ENCODE data around the gene TBXAS1.
"Not testable (repeated sequence)": the region's sequence is repeated elsewhere in the genome, so short reads cannot be mapped to it uniquely, and the experiment has no call there.

TBXAS1 gene

DNA sequence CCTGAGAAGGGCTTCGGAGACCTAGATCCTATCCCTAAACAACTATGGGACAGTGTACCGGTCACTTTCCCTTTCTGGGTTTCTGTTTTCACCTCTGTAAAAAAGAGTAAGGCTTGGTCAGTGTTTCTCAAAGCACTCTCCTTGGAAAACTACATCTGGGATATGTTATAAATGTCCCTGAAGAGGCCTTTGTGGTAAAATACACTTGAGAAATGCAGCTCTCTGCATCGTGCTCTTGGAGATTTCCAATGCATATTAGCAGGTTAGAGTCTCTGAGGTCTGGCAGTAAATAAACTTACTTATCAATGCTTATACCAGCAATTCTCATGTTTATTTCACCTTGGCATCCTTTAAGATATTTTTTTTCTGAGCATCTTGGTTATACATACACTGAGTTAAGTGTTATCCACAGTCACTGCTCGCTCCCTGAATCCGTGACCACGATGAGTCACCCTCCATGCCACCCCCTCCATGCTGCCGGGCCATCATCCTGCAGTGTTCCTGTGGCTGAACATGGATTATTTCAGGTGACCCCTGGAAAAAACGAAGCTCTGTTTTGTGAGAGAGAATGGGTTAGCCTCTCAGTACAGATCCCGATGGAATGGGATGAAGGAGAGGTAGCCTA, 3.3 kb upstream of the TBXAS1 start:
- DNase-seq (ENCODE audit: low read depth in 2 of 2) = no peak

DNA sequence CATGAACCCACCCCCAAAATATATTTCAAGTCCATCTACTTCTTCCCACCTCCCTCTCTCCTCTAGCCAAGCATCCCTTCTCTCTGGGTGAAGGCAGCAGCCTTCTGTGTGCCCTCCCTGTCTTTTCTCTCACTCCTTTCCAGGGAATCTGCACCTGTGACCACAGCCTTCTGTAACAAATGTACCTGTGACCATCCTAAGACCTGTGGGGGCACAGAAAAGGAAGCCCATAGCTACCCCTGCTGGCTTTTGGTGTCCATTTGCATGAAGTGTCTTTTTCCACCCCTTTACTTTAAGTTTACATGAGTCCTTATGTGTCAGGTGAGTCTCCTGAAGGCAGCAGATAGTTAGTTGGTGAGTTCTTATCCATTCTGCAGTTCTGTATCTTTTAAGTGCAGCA, 2.0 kb upstream of the TBXAS1 start:
- DNase-seq (ENCODE audit: low read depth in 2 of 2) = no peak

DNA sequence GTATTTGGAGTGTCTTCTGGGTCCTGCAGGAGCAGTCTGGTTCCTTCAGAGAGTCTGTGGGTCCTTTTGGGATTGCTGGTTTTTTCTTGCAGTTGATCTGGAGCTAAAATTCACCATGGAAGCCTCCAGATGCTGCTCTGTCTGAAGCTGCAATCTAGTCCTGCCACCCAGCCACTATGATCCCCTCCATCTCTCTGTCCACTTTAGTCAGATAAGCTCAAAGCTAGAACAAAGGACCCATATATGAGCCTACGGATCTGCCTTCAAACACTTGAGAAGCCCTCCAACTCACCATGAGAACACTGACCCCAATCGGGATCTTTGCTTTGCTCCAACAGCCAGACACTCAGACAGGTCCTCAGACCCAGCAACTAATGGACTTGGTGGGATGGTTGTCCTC, 618 bp upstream of the TBXAS1 start:
- no peak for DNase-seq (ENCODE audit: low read depth in 2 of 2)

DNA sequence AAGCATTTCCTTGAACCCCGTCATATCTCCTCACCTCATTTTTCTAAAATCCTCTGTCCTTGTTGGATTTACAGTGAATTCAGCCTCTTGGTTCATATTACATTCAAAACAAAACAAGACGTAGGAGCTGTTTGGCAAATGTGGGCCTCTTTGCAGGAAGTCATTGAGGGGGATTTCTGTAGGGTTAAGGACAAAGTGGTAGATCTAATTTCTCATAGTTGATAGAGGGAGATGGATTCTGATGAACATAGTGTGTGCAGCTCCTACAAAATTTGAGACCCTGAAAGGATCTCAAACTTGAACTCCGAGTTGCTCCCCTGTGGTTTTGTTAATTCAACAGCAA, 682 bp downstream of the TBXAS1 start:
- no peak for DNase-seq (ENCODE audit: low read depth in 2 of 2)

DNA sequence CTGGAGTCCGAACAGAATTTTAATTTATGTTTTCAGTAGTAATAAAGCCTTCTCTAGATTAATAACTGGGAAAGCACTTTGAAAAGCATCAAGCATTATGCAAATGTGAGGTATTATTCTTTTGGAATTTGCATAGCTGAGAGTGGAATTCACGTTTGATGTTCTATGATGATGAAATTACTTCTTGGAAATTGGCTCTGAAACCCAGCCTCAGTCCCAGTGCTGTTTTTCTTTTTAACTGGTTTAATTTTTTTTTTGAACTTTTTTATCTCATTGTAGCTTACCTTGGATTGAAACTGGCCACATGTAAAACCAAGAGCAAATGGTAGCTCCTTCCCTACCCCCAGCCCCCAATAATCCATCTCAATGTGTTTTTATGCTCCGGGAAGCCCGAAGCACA, 1.2 kb downstream of the TBXAS1 start:
- DNase-seq (ENCODE audit: low read depth in 2 of 2) = no peak

DNA sequence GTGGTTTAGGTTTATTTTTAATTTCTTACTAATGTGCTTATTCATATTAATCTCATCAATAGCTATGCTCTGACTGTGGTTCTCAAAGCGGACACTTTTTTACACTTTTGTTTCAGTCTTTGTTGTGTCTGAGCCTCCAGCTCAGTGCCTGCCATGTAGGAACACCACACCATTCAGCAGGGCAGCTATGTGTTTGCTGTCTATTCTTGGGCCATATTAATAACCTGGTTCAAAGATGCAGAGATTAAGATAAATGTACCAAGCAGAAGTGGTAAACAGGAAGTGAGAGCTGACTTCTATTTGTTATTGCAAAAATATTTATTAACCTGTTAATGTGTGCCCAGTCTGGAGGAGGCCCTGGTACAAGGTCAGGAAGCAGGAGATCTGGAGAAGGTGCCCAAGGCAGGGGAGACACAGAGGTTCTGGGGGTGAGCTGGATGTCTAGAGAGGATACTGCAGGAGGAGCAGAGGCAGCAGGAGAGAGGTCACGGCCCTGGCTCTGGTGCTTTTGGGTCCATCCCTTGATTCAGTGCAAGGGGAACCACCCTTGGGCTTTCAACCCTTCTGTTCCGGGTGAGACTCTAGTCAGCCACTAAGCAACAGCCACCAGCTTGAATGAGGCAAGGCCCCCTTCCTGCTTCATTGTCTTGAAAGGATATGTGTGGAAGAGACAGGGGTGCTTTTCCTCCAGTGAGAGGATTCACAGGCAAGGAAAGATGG, 1.9 kb downstream of the TBXAS1 start:
- no peak for DNase-seq (ENCODE audit: low read depth in 2 of 2)

DNA sequence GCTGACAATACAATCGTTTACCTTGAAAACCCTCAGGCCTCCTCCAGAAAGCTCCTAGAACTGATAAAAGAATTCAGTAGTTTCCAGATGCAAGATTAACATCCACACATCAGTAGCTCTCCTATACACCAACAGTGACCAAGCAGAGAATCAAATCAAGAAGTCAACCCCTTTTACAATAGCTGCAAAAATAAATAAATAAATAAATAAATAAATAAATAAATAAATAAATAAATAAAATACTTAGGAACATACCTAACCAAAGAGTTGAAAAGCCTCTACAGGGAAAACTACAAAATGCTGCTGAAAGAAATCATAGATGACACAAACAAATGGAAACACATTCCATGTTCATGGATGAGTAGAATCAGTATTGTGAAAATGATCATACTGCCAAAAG, 6.8 kb downstream of the TBXAS1 start:
- DNase-seq (ENCODE audit: low read depth in 2 of 2) = not testable (repeated sequence)

DNA sequence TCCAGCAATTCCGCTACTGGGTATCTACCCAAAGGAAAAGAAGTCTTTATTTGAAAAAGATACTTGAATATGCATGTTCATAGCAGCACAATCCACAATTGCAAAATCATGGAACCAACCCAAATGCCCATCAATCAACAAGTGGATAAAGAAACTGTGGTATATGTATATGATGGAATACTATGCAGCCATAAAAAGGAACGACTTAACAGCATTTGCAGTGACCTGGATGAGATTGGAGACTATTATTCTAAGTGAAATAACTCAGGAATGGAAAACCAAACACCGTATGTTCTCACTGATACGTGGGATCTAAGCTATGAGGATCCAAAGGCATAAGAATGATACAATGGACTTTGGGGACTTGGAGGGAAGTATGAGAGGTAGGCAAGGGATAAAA, 8.2 kb downstream of the TBXAS1 start:
- DNase-seq (ENCODE audit: low read depth in 2 of 2) = not testable (repeated sequence)

DNA sequence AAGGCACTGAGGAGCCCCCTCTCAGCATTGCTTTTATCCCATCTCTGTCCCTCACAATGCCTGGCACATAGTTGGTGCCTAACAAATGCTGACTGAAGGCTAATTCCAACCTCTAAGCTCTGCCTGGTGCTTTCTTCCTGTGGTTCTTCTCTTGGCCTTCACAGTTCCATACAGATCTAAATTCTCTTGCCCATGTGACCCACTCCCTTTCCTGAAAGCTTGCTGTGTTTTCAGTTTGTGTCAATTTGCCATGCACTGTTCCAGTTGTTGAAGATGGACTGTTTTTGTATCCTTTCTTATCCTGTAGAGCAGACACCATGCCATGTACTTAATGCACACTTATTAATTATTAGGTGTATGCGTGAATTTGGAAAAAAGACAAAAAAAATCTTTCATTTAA, 9.2 kb downstream of the TBXAS1 start:
- no peak for DNase-seq (ENCODE audit: low read depth in 2 of 2)

DNA sequence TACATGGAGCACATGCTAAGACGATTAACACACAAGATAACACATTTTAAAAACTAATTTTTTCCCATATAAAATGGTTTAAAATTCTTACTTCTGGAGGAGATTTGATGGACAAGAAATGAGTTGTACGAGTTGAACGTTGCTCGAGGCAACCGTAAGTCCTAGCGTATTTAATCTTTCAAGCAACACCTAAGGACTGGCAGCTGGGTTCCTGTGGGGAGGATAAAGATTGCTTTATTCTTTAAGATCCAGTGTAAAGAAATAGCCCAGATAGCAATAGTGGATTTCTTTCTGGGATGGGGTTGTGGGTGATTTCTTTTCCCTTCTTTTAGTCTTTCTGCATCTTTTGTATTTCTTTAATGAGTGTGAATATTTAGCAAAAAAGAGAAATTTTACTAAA, 9.8 kb downstream of the TBXAS1 start:
- no peak for DNase-seq (ENCODE audit: low read depth in 2 of 2)

DNA sequence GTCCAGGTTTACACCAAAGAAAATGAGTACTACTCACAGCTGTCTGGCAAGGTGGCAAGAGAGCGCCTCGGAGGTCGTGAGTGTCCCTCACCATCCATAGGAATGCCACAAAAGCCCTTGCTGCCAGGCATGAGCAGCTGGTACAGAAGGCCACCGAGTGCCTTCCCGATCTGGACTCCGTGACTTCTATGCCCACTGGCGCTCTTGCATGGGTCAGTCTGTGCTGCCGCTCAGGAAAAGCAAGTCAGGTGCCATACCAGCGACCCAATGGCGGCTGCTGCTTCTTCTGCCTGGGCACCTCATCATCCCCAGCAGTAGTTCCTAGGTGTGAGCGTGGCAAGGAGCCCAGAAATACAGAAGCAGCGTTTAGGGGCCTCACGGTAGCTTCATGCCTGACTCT, 11.7 kb downstream of the TBXAS1 start:
- no peak for DNase-seq (ENCODE audit: low read depth in 2 of 2)

DNA sequence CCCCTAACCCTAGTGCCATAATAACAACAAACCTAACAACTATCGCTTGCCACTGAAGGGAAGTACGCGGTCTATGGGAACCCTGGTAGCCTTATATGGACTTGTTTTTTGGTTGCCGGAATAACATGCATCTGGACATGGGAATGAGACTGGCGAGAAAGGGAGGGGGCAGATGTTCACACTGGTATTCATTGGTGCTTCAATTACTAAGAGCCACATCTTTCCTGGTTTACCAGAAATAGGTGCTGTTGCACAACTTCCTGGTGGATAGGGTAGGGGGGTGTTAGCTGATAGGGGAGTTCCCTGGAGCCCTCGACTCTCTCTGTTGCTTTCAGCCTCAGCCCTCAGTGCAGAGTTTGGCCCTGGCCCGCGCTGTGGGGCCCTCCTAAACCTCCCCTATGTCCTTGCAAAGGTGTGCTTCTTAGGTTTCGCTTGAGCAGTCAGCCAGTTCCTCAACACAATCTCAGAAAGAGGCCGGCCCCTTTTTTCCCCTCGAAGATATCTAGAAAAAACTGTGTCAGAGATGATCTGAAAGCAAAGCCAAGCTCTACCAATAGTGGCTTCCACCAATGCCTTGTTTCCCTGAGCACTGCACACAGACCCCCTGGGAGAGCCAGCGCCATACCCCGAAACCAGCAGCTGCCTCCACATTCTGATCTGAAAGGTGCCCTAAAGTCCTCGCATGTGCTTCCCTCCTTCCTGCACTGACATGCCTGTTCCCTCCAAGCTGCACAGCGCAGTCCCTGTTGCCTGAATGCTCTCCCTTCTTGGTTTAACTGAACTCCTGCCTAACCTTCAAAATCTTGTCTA, 13.5 kb downstream of the TBXAS1 start:
- no peak for DNase-seq (ENCODE audit: low read depth in 2 of 2)

DNA sequence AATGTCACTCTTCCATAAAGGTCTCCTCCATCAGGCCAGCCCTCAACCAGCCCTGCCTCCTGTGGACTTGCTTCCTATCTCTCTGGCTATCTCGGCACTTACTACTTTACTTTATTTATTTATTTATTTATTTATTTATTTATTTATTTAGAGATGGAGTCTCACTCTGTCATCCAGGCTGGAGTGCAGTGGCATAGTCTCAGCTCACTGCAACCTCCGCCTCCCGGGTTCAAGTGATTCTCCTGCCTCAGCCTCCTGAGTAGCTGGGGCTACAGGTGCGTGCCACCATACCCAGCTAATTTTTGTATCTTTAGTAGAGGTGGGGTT, 14.1 kb downstream of the TBXAS1 start:
- DNase-seq (ENCODE audit: low read depth in 2 of 2) = not testable (repeated sequence)

DNA sequence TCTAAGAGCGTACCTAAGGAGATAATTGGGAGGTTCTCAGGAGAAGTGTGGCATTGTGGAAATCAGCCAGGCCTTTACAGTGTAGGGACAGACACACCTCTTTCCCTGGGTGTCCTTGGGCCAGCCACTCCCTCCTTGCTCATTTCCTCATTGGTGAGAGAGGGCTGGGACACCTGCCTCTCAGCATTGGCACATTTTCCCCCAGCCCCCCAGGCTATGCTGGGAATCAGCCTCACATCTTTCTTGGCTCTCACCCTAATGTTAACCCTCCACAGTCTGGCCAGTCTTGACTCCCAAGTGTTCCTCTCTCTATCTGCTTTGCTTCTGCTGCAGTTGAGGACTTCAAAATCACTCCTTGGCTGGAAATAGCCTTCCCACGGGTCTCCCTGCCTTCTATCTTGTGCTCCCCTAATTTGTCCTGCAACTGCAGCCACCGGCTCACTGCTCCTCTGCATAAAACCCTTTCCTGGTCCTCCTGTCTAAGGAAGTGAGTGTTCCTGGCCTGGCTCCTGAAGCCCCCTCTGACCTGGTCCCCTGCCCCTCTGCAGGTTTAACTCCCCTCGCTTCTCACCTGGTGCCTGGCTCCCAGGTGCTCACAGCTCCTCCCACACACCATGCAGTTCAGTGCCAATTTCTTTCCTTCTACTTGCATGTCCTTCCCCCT, 15.8 kb downstream of the TBXAS1 start:
- no peak for DNase-seq (ENCODE audit: low read depth in 2 of 2)

DNA sequence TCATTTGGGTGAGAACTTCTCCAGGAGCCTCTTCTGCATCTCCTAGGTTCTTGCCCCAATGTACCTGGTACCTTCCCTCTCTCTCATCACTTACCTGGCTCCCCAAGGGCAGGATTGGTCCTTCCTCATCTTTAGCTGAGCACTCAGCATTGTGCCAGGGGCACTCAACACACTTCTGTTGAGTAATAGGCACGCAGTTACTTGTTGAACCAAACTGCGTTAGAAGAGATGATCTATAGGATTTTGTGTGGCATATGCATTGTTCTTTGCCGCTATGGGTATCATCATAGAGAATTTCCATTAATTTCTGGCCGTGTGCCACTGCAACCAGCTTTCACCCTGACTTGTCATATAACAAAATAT, 16.4 kb downstream of the TBXAS1 start:
- DNase-seq (ENCODE audit: low read depth in 2 of 2) = no peak

DNA sequence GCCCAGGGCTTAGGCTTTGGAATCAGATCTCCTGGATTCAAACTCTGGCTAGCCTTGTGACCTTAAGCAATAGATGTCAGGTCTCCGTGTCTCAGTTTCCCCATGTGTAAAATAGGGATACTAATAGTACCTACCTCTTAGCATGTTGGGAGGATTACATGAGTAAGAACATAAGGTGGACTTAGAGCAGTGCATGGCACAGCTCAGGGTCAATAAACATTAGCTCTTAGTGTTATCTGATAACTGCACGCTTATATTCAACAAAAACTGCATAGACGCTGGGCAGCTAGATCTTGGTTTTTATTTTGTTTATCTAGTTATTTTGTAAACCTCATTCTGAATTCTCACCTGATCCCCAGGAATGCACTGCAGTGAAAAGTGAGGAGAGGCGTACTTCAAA, 17.2 kb downstream of the TBXAS1 start:
- DNase-seq (ENCODE audit: low read depth in 2 of 2) = no peak

DNA sequence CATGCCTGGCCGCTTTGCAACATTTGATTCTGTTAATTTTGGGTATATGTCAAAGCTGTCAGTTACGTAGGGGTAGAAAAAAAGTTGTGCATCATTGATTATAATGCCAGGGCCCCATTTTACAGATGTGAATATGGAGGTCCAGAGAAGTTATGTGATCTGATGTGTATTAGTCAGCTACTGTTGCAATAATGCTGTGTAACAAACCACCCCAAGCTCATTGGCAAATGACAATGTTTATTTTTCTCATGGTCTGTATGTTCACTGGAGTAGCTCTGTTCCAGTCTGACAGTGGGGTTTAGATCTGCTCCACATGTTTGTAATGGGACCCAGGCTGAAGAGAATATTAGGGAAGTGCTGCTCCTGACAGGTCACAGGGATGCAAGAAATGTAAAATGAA, 19.2 kb downstream of the TBXAS1 start:
- no peak for DNase-seq (ENCODE audit: low read depth in 2 of 2)

DNA sequence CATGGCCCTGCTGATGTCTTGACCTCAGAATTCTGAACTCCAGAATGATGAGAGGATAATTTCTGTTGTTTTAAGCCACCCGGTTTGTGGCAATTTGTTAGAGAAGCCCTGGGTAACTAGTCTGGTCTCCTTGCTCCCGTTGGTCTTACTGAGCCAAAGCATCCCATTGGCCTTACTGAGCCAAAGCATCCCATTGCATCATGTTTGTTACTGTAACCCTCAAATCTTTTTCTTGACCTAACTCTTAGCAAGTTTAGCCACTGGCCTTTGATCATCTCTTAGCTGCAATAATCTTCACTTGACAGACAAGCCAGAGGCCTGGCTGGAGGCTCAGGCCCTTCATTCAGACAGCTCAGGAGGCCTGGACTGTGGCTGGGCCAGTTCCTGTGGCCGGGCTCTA, 21.8 kb downstream of the TBXAS1 start:
- DNase-seq (ENCODE audit: low read depth in 2 of 2) = no peak

DNA sequence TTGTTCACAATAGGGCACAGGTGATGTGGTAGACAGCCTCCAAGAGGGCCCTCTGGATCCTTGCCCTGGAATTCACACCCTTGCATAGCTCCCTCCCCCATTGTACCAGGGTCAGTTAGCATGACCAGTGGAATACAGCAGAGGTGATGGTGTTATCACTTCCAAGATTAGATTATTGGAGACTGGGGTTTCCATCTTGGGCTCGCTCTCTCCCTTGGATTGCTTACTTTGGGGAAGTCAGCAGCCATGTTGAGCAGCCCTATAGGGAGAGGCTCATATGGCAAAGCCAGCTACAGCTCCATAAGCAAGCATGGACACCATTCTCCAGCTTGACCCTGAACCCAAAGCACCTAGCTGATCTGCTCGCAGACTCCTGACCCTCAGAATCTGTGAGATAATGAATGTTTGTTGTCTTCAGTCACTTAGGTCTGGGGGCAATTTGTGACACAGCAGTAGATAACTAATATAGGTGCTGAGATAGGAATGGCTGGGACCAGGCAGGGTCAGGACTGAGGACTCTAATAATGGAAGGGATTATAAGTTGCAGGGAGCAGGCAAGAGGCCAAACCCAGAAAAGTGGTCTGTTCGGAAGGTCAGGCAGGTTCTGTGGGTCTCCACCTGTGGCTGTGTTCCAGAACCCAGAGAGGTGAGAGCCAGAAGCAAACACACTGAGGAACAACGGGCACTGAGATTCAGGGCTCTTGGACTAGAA, 22.9 kb downstream of the TBXAS1 start:
- no peak for DNase-seq (ENCODE audit: low read depth in 2 of 2)

DNA sequence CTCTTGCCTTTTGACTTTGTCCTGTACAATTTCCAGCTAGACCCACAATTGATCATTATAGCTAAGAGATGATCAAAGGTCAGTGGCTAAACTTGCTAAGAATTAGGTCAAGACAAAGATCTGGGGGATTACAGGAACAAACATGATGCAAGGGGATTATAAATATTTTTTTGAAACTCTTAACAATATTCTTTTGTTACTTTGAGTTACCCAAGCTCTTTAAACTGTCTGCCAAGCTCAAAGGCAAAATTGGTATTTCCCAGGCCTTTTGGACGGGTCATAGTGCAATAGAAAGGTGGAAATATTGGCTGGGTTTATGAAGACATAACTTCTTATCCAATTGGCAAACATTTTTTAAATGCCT, 23.4 kb downstream of the TBXAS1 start:
- no peak for DNase-seq (ENCODE audit: low read depth in 2 of 2)

DNA sequence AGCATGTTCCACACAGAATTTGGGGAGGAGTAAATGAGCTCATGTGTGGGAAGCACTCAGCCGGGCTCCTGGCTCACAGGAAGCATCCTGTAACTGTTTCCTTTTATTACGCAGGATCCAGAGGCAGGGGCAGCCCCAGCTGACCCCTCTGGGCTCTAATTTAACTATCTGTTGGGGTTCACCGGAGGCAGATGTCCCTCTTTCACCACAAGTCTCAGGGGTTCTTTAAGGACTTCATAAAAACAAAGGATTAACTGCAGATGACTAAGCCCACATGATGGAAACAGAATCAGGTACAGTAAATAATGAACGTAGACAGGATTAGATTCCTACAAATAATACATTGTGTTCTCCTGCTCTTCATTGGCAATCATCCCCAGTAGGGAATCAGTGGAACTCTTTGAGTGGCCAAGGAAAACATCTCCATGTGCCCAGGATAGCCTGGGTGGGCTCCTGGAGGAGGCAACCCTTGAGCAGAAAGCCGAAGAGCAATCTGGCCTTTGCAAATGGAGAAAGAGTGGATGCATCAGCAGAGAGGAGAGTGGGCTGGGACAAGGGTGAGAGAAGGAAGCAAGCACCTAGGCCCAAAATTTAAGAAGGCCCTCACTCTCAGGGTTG, 24.6 kb downstream of the TBXAS1 start:
- DNase-seq (ENCODE audit: low read depth in 2 of 2) = no peak

DNA sequence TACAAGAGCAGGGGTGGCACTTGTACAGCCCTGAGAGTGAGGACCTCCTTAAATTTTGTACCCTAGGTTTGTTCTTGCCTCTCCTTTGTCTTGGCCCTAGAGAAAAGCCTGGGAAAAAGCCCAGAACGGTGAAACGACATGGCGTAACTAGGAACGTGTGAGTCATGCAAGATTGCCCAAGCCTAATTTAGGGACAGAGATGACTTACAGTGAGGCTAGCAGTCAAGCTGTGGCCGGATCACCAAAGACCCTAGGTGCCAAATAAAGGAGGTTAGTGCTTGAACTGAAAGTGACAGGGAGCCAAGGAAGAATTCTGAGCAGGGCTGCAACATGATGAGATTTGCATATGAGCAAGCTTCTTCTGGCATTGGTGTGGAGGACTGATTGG, 25.1 kb downstream of the TBXAS1 start:
- no peak for DNase-seq (ENCODE audit: low read depth in 2 of 2)

Data from stimulated activated CD4-positive, alpha-beta T cell treated with anti-CD3 and anti-CD28 coated beads, Interleukin-1b, Interleukin-23, amount 100 ng/mL, for 4 hours (primary cell).